GM23248 (cell line): ENCODE measurements around the gene P2RX1. TPM values are rescaled to one million over a fixed set of nuclear protein-coding genes. Genes with fewer than 3 reads are reported as not detected.

Source experiments
- DNase-seq: peaks from one replicate; pipeline ENCODE4 v3.0.0-alpha.2; 2015
- H2AFZ ChIP-seq: fragments of 200-600 bp; sonication (generic); 2 replicates; pipeline ENCODE4 v1.6.1; 2016; ENCODE audit warnings: antibody characterized with exemption
- H3F3A ChIP-seq: fragments of 200-600 bp; sonication (generic); 2 replicates; pipeline ENCODE4 v1.6.1; 2016; ENCODE audit warnings: mild to moderate bottlenecking, antibody characterized with exemption, mixed run types; ENCODE audit not compliant: insufficient read depth
- H3K27ac ChIP-seq: fragments of 200-600 bp; sonication (generic); 2 replicates; pipeline ENCODE4 v1.5.1; 2016; ENCODE audit warnings: mild to moderate bottlenecking
- H3K27me3 ChIP-seq: fragments of 200-600 bp; sonication (generic); replicated peaks from 2 replicates; pipeline ENCODE4 v1.6.1; 2016; ENCODE audit warnings: mild to moderate bottlenecking; ENCODE audit not compliant: insufficient read depth
- H3K36me3 ChIP-seq: fragments of 200-600 bp; sonication (generic); 2 replicates; pipeline ENCODE4 v1.6.1; 2016; ENCODE audit warnings: low read depth, mild to moderate bottlenecking
- H3K4me1 ChIP-seq: fragments of 200-600 bp; sonication (generic); 2 replicates; pipeline ENCODE4 v1.6.1; 2016; ENCODE audit warnings: mild to moderate bottlenecking; ENCODE audit not compliant: insufficient read depth
- H3K4me2 ChIP-seq: fragments of 200-600 bp; sonication (generic); one replicate; pipeline ENCODE4 v1.6.1; 2016; ENCODE audit warnings: mild to moderate bottlenecking; ENCODE audit not compliant: unreplicated experiment
- H3K4me3 ChIP-seq: fragments of 200-600 bp; sonication (generic); 2 replicates; pipeline ENCODE4 v1.5.1; 2016; ENCODE audit warnings: mild to moderate bottlenecking
- H3K79me2 ChIP-seq: fragments of 200-600 bp; sonication (generic); 2 replicates; pipeline ENCODE4 v1.6.1; 2016; ENCODE audit warnings: mild to moderate bottlenecking; ENCODE audit not compliant: insufficient read depth
- H3K9ac ChIP-seq: fragments of 200-600 bp; sonication (generic); 2 replicates; pipeline ENCODE4 v1.6.1; 2016; ENCODE audit warnings: mild to moderate bottlenecking
- H3K9me2 ChIP-seq: fragments of 200-600 bp; sonication (generic); 2 replicates; pipeline ENCODE4 v1.6.1; 2016; ENCODE audit warnings: mixed run types, mild to moderate bottlenecking, moderate library complexity; ENCODE audit not compliant: insufficient read depth
- H3K9me3 ChIP-seq: fragments of 200-600 bp; sonication (generic); one replicate; pipeline ENCODE4 v1.6.1; 2017; ENCODE audit warnings: low read depth
- H4K20me1 ChIP-seq: fragments of 200-600 bp; sonication (generic); 2 replicates; pipeline ENCODE4 v1.6.0; 2016; ENCODE audit not compliant: insufficient read depth
- EZH2 ChIP-seq: fragments of 200-600 bp; sonication (generic); IDR thresholded peaks from 2 replicates; pipeline ENCODE4 v1.6.1; 2018; ENCODE audit warnings: antibody characterized with exemption, mild to moderate bottlenecking; ENCODE audit not compliant: insufficient read depth, poor library complexity, severe bottlenecking
- EZH2phosphoT487 ChIP-seq: fragments of 200-600 bp; sonication (generic); IDR thresholded peaks from 2 replicates; pipeline ENCODE4 v1.6.1; 2018; ENCODE audit warnings: antibody characterized with exemption, moderate library complexity, mild to moderate bottlenecking, low read depth; ENCODE audit not compliant: insufficient read depth
- WGBS, 2 experiments: methylation state at CpG; one replicate each; pipeline ENCODE4 v1.1.6; 2015 to 2017; ENCODE audit warnings: low lambda C conversion rate in 2 of 2, low coverage in 1 of 2; ENCODE audit errors: missing lambda C conversion rate in 2 of 2; 5-methylcytosine and 5-hydroxymethylcytosine counted together
- in situ Hi-C: fragments of 300-500 bp; cut with MboI; formaldehyde crosslinking; loops from 2 replicates; pipeline ENCODE4 v1.15.0; 2020
- polyA plus RNA-seq: library from polyadenylated mRNA; unstranded; fragments of >200 nt; fragmentation: Nextera tagmentation; extraction: Ambion mirVana; gene quantifications from 2 replicates; pipeline ENCODE4 v1.2.1, GENCODE V29; 2016
- total RNA-seq: library from RNA; depleted of rRNA; stranded (reverse); fragments of >200 nt; shearing (Covaris generic); gene quantifications from 2 replicates; pipeline ENCODE4 v1.2.3, GENCODE V29; 2014; rRNA removed

Gene P2RX1
- total RNA-seq (not detected in 2 replicates), polyA plus RNA-seq (0.06 TPM in 1 of 2 replicates, not detected in the other)

GRCh38 chr17:3915995-3916696 is at the start of gene P2RX1:
Gene P2RX1 (minus strand): TSS chr17:3916465. CDS start chr17:3916225, 240 bp downstream.
- Histone ChIP-seq H4K20me1 (no peaks in the 10 kb centered on the region), H3K9ac (no peak within 1 kb of the TSS), H3K9me2 (no peaks in the 10 kb centered on the region), H3K27me3 (no peaks in the 10 kb centered on the region), H3K9me3 (no peaks in the 10 kb centered on the region), H3K27ac (no peak within 1 kb of the TSS), H2AFZ (no peak within 1 kb of the TSS), H3K36me3 (no peaks in the 10 kb centered on the region), H3K79me2 (no peaks in the 10 kb centered on the region), H3K4me2 (no peak within 1 kb of the TSS), H3K4me3 (no peak within 1 kb of the TSS), H3F3A (no peaks in the 10 kb centered on the region), H3K4me1 (no peaks in the 10 kb centered on the region)
- 76 to 77% methylated on average over 23 to 28 of the region's 28 CpGs for whole genome bisulfite sequencing, 2 experiments
- TF ChIP-seq EZH2phosphoT487 (no peak), EZH2 (no peak)
- in situ Hi-C loops: loop anchor here (10.0 kb wide), 1 partner anchor 89 kb away; no protein-coding TSS in a partner anchor
- DNase-seq: no peak

- TF ChIP-seq EZH2: no peak
- TF ChIP-seq EZH2phosphoT487: no peak
- H3K27me3 ChIP-seq: peaks cover 25% of the 10 kb centered on the region
- WGBS, 2 experiments: 27 to 52% methylated on average over 9 to 17 of the region's 17 CpGs
- no peak overlapping the region for H3K27ac ChIP-seq
- no peaks in the 10 kb centered on the region for H3K79me2 ChIP-seq
- no peaks in the 10 kb centered on the region for H3K36me3 ChIP-seq
- no peaks in the 10 kb centered on the region for H3K9me3 ChIP-seq
- no peak overlapping the region for H3K4me2 ChIP-seq
- peak overlapping the region; percentile 82 for H2AFZ ChIP-seq
- no peaks in the 10 kb centered on the region for H3F3A ChIP-seq
- H4K20me1 ChIP-seq: no peaks in the 10 kb centered on the region
- H3K4me3 ChIP-seq: peak overlapping the region; percentile 63
- peak; percentile 60 for DNase-seq
- in situ Hi-C loops: no loop called here
- no peaks in the 10 kb centered on the region for H3K4me1 ChIP-seq
- H3K9me2 ChIP-seq: no peaks in the 10 kb centered on the region
- no peak overlapping the region for H3K9ac ChIP-seq
Measured at GRCh38 chr17:3965118-3965800, 49.0 kb upstream of the P2RX1 start.

- Histone ChIP-seq H3K9ac (no peak within 1 kb of the TSS), H3F3A (no peaks in the 10 kb centered on the region), H3K9me3 (no peaks in the 10 kb centered on the region), H3K4me3 (peak within 1 kb of the TSS; percentile 63), H3K36me3 (no peaks in the 10 kb centered on the region), H3K4me2 (peak within 1 kb of the TSS; percentile 70), H2AFZ (peak within 1 kb of the TSS; percentile 82), H3K79me2 (no peaks in the 10 kb centered on the region), H4K20me1 (no peaks in the 10 kb centered on the region), H3K9me2 (no peaks in the 10 kb centered on the region), H3K27me3 (peaks cover 25% of the 10 kb centered on the region), H3K27ac (no peak within 1 kb of the TSS), H3K4me1 (no peaks in the 10 kb centered on the region)
- in situ Hi-C loops: no loop called here
- WGBS, 2 experiments: 1 to 2% methylated on average over 38 to 45 of the region's 92 CpGs
- TF ChIP-seq EZH2 (peak; percentile 11), EZH2phosphoT487 (peak; percentile 52; the same call in 1 of the 2 replicates)
- peak; percentile 43 for DNase-seq
Measured at GRCh38 chr17:3964203-3965117, 48.2 kb upstream of the P2RX1 start, which contains the start of gene ATP2A3. Gene ATP2A3 (minus strand): TSS chr17:3964437. CDS start chr17:3964291, 146 bp downstream.
